Left lung (tissue), 10 donors: ENCODE measurements around the gene RIC3. TPM values are rescaled to one million over a fixed set of nuclear protein-coding genes. Genes with fewer than 3 reads are reported as not detected.

Experiments
- ATAC-seq: fragments of 200-7000 bp; cut with Tn5 transposase; one replicate; pipeline ENCODE4 v1.9.1; 2020; ENCODE audit warnings: moderate library complexity
- DNase-seq, 4 donors: peaks; one replicate each; pipeline ENCODE4 v3.0.0-alpha.2; 2013 to 2020
- H3K27ac ChIP-seq, 2 donors: fragments of 200-600 bp; sonication (generic) in 1 of 2; one replicate each; pipeline versions ENCODE4 v1.5.0 to v1.8.0; 2020 to 2021
- H3K27me3 ChIP-seq, 2 donors: fragments of 200-600 bp; sonication (generic) in 1 of 2; one replicate each; pipeline versions ENCODE4 v1.5.0 to v1.8.0; 2020 to 2021
- H3K36me3 ChIP-seq, 2 donors: fragments of 200-600 bp; sonication (generic) in 1 of 2; one replicate each; pipeline versions ENCODE4 v1.5.0 to v1.8.0; 2020 to 2021
- H3K4me1 ChIP-seq, 2 donors: fragments of 200-600 bp; one replicate each; pipeline ENCODE4 v1.8.0; 2021
- H3K4me3 ChIP-seq, 2 donors: fragments of 200-600 bp; sonication (generic) in 1 of 2; one replicate each; pipeline versions ENCODE4 v1.5.0 to v1.8.0; 2020 to 2021; ENCODE audit warnings: mild to moderate bottlenecking in 1 of 2
- H3K9me3 ChIP-seq, 2 donors: fragments of 200-600 bp; sonication (generic) in 1 of 2; one replicate each; pipeline versions ENCODE4 v1.5.0 to v1.8.0; 2020 to 2021
- intact Hi-C, 2 donors: fragments of 100-400 bp; cut with DNase I; formaldehyde crosslinking; loops; one replicate each; pipeline versions ENCODE4 v1.11.2 to v1.14.2; 2022
- polyA plus RNA-seq, 6 donors: library from polyadenylated mRNA; unstranded; fragments of 120-200 nt; gene quantifications; one replicate each; pipeline ENCODE4 v1.2.1, GENCODE V29; 2013; ENCODE audit not compliant: insufficient read length in 6 of 6
- total RNA-seq, 2 donors: library from RNA; stranded (reverse); fragmentation: NEBNext Ultra II Directional; extraction: Animal tissue kit (Norgen Biotek cat#: 25700); gene quantifications; one replicate each; pipeline ENCODE4 v1.2.1, GENCODE V29; 2021
- TF ChIP-seq, protein P1 (sequence below), 2 donors: fragments of 200-600 bp; sonication (generic) in 1 of 2; IDR thresholded peaks; one replicate each; pipeline versions ENCODE4 v1.5.0 to v1.8.0; 2021; ENCODE audit warnings: antibody characterized with exemption in 2 of 2
- donor health status: DM: no; HTN: yes; CAD: no.
- donor health status: DM: no; HTN: no; CAD: no.

The RIC3 gene
- total and polyA plus RNA-seq, 8 donors, result 2.2 to 8.6 (median 3.2) TPM

GRCh38 chr11:8106679-8107078, 62.1 kb downstream of the RIC3 start:
- H3K27ac ChIP-seq, result no peak overlapping the region
- H3K4me1 ChIP-seq, result no peaks in the 10 kb centered on the region
- TF ChIP-seq, protein P1, sequence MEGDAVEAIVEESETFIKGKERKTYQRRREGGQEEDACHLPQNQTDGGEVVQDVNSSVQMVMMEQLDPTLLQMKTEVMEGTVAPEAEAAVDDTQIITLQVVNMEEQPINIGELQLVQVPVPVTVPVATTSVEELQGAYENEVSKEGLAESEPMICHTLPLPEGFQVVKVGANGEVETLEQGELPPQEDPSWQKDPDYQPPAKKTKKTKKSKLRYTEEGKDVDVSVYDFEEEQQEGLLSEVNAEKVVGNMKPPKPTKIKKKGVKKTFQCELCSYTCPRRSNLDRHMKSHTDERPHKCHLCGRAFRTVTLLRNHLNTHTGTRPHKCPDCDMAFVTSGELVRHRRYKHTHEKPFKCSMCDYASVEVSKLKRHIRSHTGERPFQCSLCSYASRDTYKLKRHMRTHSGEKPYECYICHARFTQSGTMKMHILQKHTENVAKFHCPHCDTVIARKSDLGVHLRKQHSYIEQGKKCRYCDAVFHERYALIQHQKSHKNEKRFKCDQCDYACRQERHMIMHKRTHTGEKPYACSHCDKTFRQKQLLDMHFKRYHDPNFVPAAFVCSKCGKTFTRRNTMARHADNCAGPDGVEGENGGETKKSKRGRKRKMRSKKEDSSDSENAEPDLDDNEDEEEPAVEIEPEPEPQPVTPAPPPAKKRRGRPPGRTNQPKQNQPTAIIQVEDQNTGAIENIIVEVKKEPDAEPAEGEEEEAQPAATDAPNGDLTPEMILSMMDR (IDR thresholded peaks at IDR 0.05), result no peak
- H3K4me3 ChIP-seq, result no peak overlapping the region
- no peaks in the 10 kb centered on the region for H3K27me3 ChIP-seq
- no peaks in the 10 kb centered on the region for H3K9me3 ChIP-seq
- ATAC-seq, result no peak
- intact Hi-C loops, result no loop called here
- peaks cover 0 to 4% of the 10 kb centered on the region in 2 donors for H3K36me3 ChIP-seq
- DNase-seq, result no peak

GRCh38 chr11:8105666-8106065, 63.2 kb downstream of the RIC3 start:
- Histone ChIP-seq H3K4me1 (no peaks in the 10 kb centered on the region), H3K27ac (no peak overlapping the region), H3K4me3 (no peak overlapping the region), H3K27me3 (no peaks in the 10 kb centered on the region), H3K9me3 (no peaks in the 10 kb centered on the region), H3K36me3 (peaks cover 0 to 4% of the 10 kb centered on the region in 2 donors)
- TF ChIP-seq, protein P1 (IDR thresholded peaks at IDR 0.05), result no peak
- ATAC-seq, result no peak
- DNase-seq, result no peak
- intact Hi-C loops, result no loop called here

GRCh38 chr11:8105133-8105532, 63.7 kb downstream of the RIC3 start:
- DNase-seq, result no peak
- no peak for ATAC-seq
- TF ChIP-seq, protein P1 (IDR thresholded peaks at IDR 0.05), result no peak

DNA sequence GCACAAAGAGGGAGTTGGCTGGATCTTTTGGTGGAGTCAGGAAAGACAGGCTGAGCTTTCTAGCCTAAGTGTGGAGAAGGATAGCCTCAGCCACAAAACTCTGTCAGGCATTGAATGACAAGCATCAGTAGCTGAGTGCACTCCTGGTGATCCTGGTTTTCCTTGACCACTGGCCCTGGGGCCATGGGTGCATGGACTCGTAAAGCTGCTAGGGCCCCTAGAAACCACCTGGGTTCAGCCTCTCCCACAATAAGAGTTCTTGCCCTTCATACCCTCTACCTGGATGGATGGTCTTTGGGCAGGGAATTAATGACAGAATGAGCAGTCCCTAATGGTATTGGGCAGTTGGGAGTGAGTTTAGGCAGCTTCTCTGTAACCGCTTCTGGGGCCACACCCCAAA, 64.9 kb downstream of the RIC3 start:
- Histone ChIP-seq H3K36me3 (peaks cover 0 to 4% of the 10 kb centered on the region in 2 donors), H3K27ac (no peak overlapping the region), H3K9me3 (no peaks in the 10 kb centered on the region), H3K27me3 (no peaks in the 10 kb centered on the region), H3K4me1 (no peaks in the 10 kb centered on the region), H3K4me3 (no peak overlapping the region)
- intact Hi-C loops, result no loop called here
- TF ChIP-seq, protein P1 (IDR thresholded peaks at IDR 0.05), result no peak
- DNase-seq, result no peak
- no peak for ATAC-seq

More at GRCh38 chr11:8105133-8105532, 63.7 kb downstream of the RIC3 start:
- H3K9me3 ChIP-seq, result no peaks in the 10 kb centered on the region
- H3K4me3 ChIP-seq, result no peak overlapping the region
- H3K27me3 ChIP-seq, result no peaks in the 10 kb centered on the region
- intact Hi-C loops, result no loop called here
- H3K27ac ChIP-seq, result no peak overlapping the region
- H3K36me3 ChIP-seq, result peaks cover 0 to 4% of the 10 kb centered on the region in 2 donors
- no peaks in the 10 kb centered on the region for H3K4me1 ChIP-seq

GRCh38 chr11:8102965-8103364, 65.9 kb downstream of the RIC3 start:
- Histone ChIP-seq H3K4me3 (no peak overlapping the region), H3K27me3 (no peaks in the 10 kb centered on the region), H3K27ac (no peak overlapping the region), H3K9me3 (no peaks in the 10 kb centered on the region), H3K36me3 (peaks cover 0 to 4% of the 10 kb centered on the region in 2 donors), H3K4me1 (no peaks in the 10 kb centered on the region)
- DNase-seq (no peak), ATAC-seq (no peak)
- intact Hi-C loops, result no loop called here
- TF ChIP-seq, protein P1 (IDR thresholded peaks at IDR 0.05), result no peak
